HFFc6 (cell line): ENCODE results near the gene CMTM5. TPM values are rescaled to one million over a fixed set of nuclear protein-coding genes. Genes with fewer than 3 reads are reported as not detected.

Experiments
- DNase-seq: peaks from one replicate; pipeline ENCODE4 v3.0.0-alpha.2; 2018
- H3K27ac Mint-ChIP-seq: 2 replicates; pipeline ENCODE4 v1.8.0; 2020; ENCODE audit warnings: mild to moderate bottlenecking, mixed read lengths
- H3K27me3 Mint-ChIP-seq: 2 replicates; pipeline ENCODE4 v1.8.0; 2021; ENCODE audit warnings: mild to moderate bottlenecking, moderate library complexity, mixed read lengths; ENCODE audit not compliant: insufficient read depth
- H3K36me3 Mint-ChIP-seq: 2 replicates; pipeline ENCODE4 v1.8.0; 2021; ENCODE audit warnings: low read depth, mixed read lengths
- H3K4me1 Mint-ChIP-seq: 2 replicates; pipeline ENCODE4 v1.8.0; 2020; ENCODE audit warnings: low read depth, mixed read lengths
- H3K4me3 Mint-ChIP-seq: 2 replicates; pipeline ENCODE4 v1.8.0; 2020; ENCODE audit warnings: mild to moderate bottlenecking, moderate library complexity, mixed read lengths
- H3K9me3 Mint-ChIP-seq: 2 replicates; pipeline ENCODE4 v1.8.0; 2020; ENCODE audit warnings: mild to moderate bottlenecking, mixed read lengths
- total RNA-seq, 6 experiments: library from RNA; stranded (reverse); fragmentation: NEBNext Ultra II Directional; extraction: Animal tissue kit (Norgen Biotek cat#: 25700); gene quantifications; 2 replicates in 1 of 6; 3 replicates in 5 of 6; pipeline ENCODE4 v1.2.3, GENCODE V29; 2021
- TF ChIP-seq, protein P1 (sequence below): fragments of 200-600 bp; sonication (generic); IDR thresholded peaks from 2 replicates; pipeline ENCODE4 v1.5.0; 2021; ENCODE audit warnings: antibody characterized with exemption, mild to moderate bottlenecking

Gene CMTM5
- total RNA-seq, 6 experiments from 2014 or later, result not detected

GRCh38 chr14:23356662-23357061 is 20.2 kb upstream of the CMTM5 start:
- H3K27ac Mint-ChIP-seq, result no peak overlapping the region
- H3K36me3 Mint-ChIP-seq, result no peaks in the 10 kb centered on the region
- TF ChIP-seq, protein P1, sequence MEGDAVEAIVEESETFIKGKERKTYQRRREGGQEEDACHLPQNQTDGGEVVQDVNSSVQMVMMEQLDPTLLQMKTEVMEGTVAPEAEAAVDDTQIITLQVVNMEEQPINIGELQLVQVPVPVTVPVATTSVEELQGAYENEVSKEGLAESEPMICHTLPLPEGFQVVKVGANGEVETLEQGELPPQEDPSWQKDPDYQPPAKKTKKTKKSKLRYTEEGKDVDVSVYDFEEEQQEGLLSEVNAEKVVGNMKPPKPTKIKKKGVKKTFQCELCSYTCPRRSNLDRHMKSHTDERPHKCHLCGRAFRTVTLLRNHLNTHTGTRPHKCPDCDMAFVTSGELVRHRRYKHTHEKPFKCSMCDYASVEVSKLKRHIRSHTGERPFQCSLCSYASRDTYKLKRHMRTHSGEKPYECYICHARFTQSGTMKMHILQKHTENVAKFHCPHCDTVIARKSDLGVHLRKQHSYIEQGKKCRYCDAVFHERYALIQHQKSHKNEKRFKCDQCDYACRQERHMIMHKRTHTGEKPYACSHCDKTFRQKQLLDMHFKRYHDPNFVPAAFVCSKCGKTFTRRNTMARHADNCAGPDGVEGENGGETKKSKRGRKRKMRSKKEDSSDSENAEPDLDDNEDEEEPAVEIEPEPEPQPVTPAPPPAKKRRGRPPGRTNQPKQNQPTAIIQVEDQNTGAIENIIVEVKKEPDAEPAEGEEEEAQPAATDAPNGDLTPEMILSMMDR, result no peak
- H3K9me3 Mint-ChIP-seq, result no peaks in the 10 kb centered on the region
- peaks cover 9% of the 10 kb centered on the region for H3K27me3 Mint-ChIP-seq
- H3K4me1 Mint-ChIP-seq, result peaks cover 19% of the 10 kb centered on the region
- H3K4me3 Mint-ChIP-seq, result no peak overlapping the region
- DNase-seq, result no peak

DNA sequence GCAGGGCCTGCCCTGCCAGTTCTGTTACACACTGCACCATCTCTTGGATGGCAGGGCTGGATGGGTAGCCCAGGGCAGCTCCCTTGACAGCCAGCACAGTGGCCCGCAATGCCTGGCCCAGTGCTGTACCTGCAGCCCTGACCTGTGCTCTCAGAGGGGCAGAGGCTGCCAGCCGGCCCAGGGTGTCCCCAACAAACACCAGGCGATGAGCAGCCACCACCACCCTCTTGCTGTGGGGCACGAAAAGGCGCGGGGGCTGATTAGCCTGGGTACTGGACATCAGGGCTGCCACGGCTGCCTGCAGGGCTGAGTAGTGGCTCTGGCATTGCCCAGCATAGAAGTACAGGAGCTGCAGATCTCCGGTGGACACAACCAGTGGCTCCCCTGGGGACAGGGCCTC is 19.6 kb upstream of the CMTM5 start:
- no peak overlapping the region for H3K4me3 Mint-ChIP-seq
- no peak overlapping the region for H3K27ac Mint-ChIP-seq
- peaks cover 12% of the 10 kb centered on the region for H3K27me3 Mint-ChIP-seq
- no peak for DNase-seq
- no peaks in the 10 kb centered on the region for H3K9me3 Mint-ChIP-seq
- H3K4me1 Mint-ChIP-seq, result peaks cover 23% of the 10 kb centered on the region
- H3K36me3 Mint-ChIP-seq, result no peaks in the 10 kb centered on the region
- TF ChIP-seq, protein P1, result no peak

DNA sequence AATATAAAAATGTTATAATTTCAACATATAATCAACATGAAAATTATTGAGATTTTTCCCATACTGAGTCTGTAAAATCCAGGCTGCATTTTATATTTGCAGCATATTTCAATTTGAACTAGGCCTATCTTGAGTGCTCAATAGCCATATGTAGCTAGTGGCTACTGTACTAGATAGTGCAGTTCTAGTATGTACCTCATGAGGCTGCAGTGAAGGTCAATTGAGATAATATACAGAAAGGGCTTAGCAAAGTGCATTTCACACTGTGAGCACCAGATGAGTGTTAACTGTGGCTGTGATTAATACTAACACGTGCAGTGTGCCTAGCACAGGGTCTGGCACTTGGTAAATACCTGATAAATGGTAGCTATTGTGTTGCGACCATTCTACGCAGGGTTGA is 18.8 kb upstream of the CMTM5 start:
- Mint-ChIP-seq H3K4me1 (peaks cover 19% of the 10 kb centered on the region), H3K4me3 (no peak overlapping the region), H3K27me3 (peaks cover 14% of the 10 kb centered on the region), H3K27ac (no peak overlapping the region), H3K9me3 (no peaks in the 10 kb centered on the region), H3K36me3 (no peaks in the 10 kb centered on the region)
- no peak for DNase-seq
- TF ChIP-seq, protein P1, result peak; percentile 12; the same call in 1 of the 2 replicates

- TF ChIP-seq, protein P1, result no peak
- no peaks in the 10 kb centered on the region for H3K9me3 Mint-ChIP-seq
- H3K27ac Mint-ChIP-seq, result no peak overlapping the region
- H3K4me1 Mint-ChIP-seq, result peaks cover 13% of the 10 kb centered on the region
- H3K27me3 Mint-ChIP-seq, result peaks cover 14% of the 10 kb centered on the region
- H3K36me3 Mint-ChIP-seq, result no peaks in the 10 kb centered on the region
- no peak overlapping the region for H3K4me3 Mint-ChIP-seq
- no peak for DNase-seq
Measured at GRCh38 chr14:23358553-23359166, 18.2 kb upstream of the CMTM5 start.

DNA sequence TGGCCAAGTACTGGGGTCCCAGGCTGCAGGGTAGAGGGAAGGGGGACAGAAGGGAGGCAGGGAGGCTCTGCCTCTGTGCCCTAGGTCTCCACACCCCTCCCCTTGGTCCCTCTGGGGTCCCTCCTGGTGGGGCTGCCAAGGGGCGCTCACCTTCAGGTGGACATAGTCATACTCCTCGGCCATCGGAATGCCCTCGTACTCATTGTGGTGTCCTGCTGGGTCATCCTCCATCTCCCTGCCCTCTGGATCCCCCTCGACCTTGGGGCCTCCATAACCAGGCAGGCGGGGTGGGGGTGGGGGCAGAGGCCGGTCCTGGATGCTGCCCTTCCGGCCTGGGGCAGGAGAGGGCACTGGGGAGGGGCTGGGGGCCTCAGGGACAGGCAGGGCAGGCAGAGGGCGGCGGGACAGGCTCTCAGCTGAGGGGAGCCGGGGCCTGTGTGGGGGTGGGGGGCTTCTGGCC is 17.6 kb upstream of the CMTM5 start:
- H3K36me3 Mint-ChIP-seq, result no peaks in the 10 kb centered on the region
- H3K27ac Mint-ChIP-seq, result no peak overlapping the region
- DNase-seq, result no peak
- H3K4me3 Mint-ChIP-seq, result no peak overlapping the region
- no peaks in the 10 kb centered on the region for H3K9me3 Mint-ChIP-seq
- TF ChIP-seq, protein P1, result no peak
- peaks cover 15% of the 10 kb centered on the region for H3K27me3 Mint-ChIP-seq
- peaks cover 14% of the 10 kb centered on the region for H3K4me1 Mint-ChIP-seq
